SH-SY5Y (cell line): Measurements from ENCODE around the gene FLNA.

ENCODE experiments used
- GATA2 ChIP-seq: IDR thresholded peaks from 2 replicates; pipeline ENCODE4 v1.6.1; 2011; ENCODE audit warnings: mild to moderate bottlenecking, low read depth, low read length
- GATA3 ChIP-seq: IDR thresholded peaks from 2 replicates; pipeline ENCODE4 v1.6.1; 2011; ENCODE audit warnings: low read depth, mild to moderate bottlenecking, low read length, moderate library complexity

GRCh38 chrX:154348114-154348531, 26.3 kb downstream of the FLNA start:
- TF ChIP-seq GATA3 (no peak), GATA2 (no peak)
